Measurements from ENCODE around the gene BTBD16.

The BTBD16 gene

DNA sequence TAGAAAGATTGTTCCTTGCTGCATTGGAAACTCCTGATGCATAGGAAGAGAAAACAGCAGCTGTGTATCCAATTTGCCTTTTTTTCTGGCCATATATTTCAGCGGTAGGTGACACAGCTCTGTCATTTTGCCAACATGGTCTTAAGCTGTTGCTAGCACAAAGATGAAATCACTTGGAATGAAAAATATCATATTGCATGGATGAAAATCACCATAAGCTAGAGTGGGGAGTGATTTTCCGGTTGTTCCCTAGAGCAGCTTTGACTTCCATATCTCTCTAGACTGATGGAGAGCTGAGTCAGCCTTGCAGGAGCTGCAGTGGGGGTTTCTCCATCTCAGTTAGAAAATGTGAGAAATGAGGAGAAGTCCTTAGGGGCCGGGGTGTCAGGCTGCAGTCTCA, 38.3 kb upstream of the BTBD16 start:
- Histone ChIP-seq H2BK5ac (ENCODE audit: low read depth, low read length, poor library complexity) (no peak overlapping the region), H3K36me3 (ENCODE audit: control insufficient read depth in 1 of 2, insufficient read depth in 2 of 2, low read length in 2 of 2) (peaks cover 7 to 8% of the 10 kb centered on the region in 2 experiments), H3K79me2 (ENCODE audit: control insufficient read depth, insufficient read depth, low read length, poor library complexity) (no peaks in the 10 kb centered on the region), H4K91ac (ENCODE audit: low read depth, low read length) (no peak overlapping the region), H3K4ac (ENCODE audit: low read depth, low read length) (no peak overlapping the region), H3K4me2 (ENCODE audit: low read length) (no peak overlapping the region), H3K23ac (ENCODE audit: low read length) (no peak overlapping the region), H3K4me3 (ENCODE audit: low read depth, low read length) (no peak overlapping the region), H4K12ac (ENCODE audit: low read depth, low read length) (no peak overlapping the region), H3K14ac (ENCODE audit: low read length) (no peak overlapping the region), H3K27me3 (ENCODE audit: insufficient read depth, low read length) (no peaks in the 10 kb centered on the region), H2BK120ac (ENCODE audit: insufficient read depth, low read length, poor library complexity) (no peak overlapping the region), H3K9me3 (ENCODE audit: insufficient read depth, low read depth, low read length) (no peaks in the 10 kb centered on the region), H3K4me1 (ENCODE audit: control insufficient read depth in 1 of 2, insufficient read depth in 2 of 2, low read length in 2 of 2) (peaks cover 3 to 7% of the 10 kb centered on the region in 2 experiments), H2AFZ (ENCODE audit: insufficient read depth, low read length, poor library complexity) (no peak overlapping the region), H3K27ac (ENCODE audit: low read depth, low read length) (no peak overlapping the region), H2BK12ac (ENCODE audit: low read length) (no peak overlapping the region), H3K9ac (ENCODE audit: low read length) (no peak overlapping the region), H3K79me1 (ENCODE audit: low read length) (no peaks in the 10 kb centered on the region), H3K18ac (ENCODE audit: low read length) (no peak overlapping the region), H2AK5ac (ENCODE audit: low read length) (no peak overlapping the region), H4K8ac (ENCODE audit: low read depth, low read length) (no peak overlapping the region)
- WGBS (ENCODE audit: extremely low coverage, insufficient coverage, insufficient read length): no CpG with 5 or more reads among the region's 3 CpGs
- DNase-seq: no peak

DNA sequence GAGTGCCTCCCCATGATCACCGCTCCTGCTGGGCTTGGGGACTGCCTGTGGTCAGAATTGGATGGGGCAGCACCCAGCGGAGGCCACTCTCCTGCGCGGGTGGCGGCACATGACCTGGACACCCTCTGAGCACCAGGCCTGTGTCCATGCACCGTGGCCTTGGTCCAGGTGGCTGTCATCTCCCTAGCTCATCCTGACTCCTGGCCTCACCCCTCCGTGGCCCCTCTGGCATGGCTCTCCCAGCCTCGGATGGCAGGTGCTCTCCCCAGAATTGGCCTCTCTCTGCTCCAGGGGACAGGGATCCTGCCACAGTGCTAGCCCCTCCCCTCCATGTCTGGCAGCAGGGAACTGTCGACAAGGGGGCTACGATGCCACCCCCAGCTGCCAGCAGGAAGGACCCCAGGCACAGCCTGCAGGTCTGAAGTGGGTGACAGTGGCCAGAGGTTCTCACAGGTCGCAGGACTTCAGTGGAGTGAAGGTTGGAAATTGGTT, 37.2 kb upstream of the BTBD16 start:
- Histone ChIP-seq H3K27ac (ENCODE audit: low read depth, low read length) (no peak overlapping the region), H2AK5ac (ENCODE audit: low read length) (no peak overlapping the region), H3K18ac (ENCODE audit: low read length) (no peak overlapping the region), H2BK5ac (ENCODE audit: low read depth, low read length, poor library complexity) (no peak overlapping the region), H2BK12ac (ENCODE audit: low read length) (no peak overlapping the region), H2BK120ac (ENCODE audit: insufficient read depth, low read length, poor library complexity) (no peak overlapping the region), H4K8ac (ENCODE audit: low read depth, low read length) (no peak overlapping the region), H4K91ac (ENCODE audit: low read depth, low read length) (no peak overlapping the region), H3K9me3 (ENCODE audit: insufficient read depth, low read depth, low read length) (no peaks in the 10 kb centered on the region), H3K27me3 (ENCODE audit: insufficient read depth, low read length) (no peaks in the 10 kb centered on the region), H3K36me3 (ENCODE audit: control insufficient read depth in 1 of 2, insufficient read depth in 2 of 2, low read length in 2 of 2) (peaks cover 5 to 7% of the 10 kb centered on the region in 2 experiments), H2AFZ (ENCODE audit: insufficient read depth, low read length, poor library complexity) (peak overlapping the region; percentile 21), H4K12ac (ENCODE audit: low read depth, low read length) (no peak overlapping the region), H3K14ac (ENCODE audit: low read length) (no peak overlapping the region), H3K23ac (ENCODE audit: low read length) (no peak overlapping the region), H3K4ac (ENCODE audit: low read depth, low read length) (no peak overlapping the region), H3K9ac (ENCODE audit: low read length) (no peak overlapping the region), H3K79me2 (ENCODE audit: control insufficient read depth, insufficient read depth, low read length, poor library complexity) (no peaks in the 10 kb centered on the region), H3K79me1 (ENCODE audit: low read length) (no peaks in the 10 kb centered on the region), H3K4me2 (ENCODE audit: low read length) (no peak overlapping the region), H3K4me3 (ENCODE audit: low read depth, low read length) (no peak overlapping the region), H3K4me1 (ENCODE audit: control insufficient read depth in 1 of 2, insufficient read depth in 2 of 2, low read length in 2 of 2) (peaks cover 3 to 7% of the 10 kb centered on the region in 2 experiments)
- WGBS (ENCODE audit: extremely low coverage, insufficient coverage, insufficient read length): no CpG with 5 or more reads among the region's 11 CpGs
- no peak for DNase-seq

DNA sequence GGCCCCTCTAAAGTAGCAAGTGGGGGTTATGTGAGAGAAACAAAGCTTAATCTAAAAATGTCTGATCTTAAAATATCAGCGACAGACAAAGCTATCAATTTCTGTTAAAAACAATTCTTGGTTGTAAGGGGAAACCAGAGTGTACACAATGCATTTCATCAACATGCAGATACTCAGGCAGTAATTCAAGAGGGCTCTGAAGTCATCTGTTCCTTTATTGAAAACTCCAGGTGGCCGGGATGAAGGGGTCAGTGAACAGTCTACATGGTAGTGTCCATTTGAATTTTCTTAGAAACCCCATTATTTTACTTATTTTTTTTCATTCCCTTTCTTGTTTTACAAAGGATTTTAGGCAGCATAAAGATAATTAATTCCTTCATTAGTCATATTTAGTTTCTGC, 36.7 kb upstream of the BTBD16 start:
- Histone ChIP-seq H4K91ac (ENCODE audit: low read depth, low read length) (no peak overlapping the region), H2BK120ac (ENCODE audit: insufficient read depth, low read length, poor library complexity) (no peak overlapping the region), H3K36me3 (ENCODE audit: control insufficient read depth in 1 of 2, insufficient read depth in 2 of 2, low read length in 2 of 2) (peaks cover 5 to 7% of the 10 kb centered on the region in 2 experiments), H2BK12ac (ENCODE audit: low read length) (no peak overlapping the region), H3K18ac (ENCODE audit: low read length) (no peak overlapping the region), H2AFZ (ENCODE audit: insufficient read depth, low read length, poor library complexity) (no peak overlapping the region), H2AK5ac (ENCODE audit: low read length) (no peak overlapping the region), H3K4me3 (ENCODE audit: low read depth, low read length) (no peak overlapping the region), H3K4ac (ENCODE audit: low read depth, low read length) (no peak overlapping the region), H4K12ac (ENCODE audit: low read depth, low read length) (no peak overlapping the region), H3K79me2 (ENCODE audit: control insufficient read depth, insufficient read depth, low read length, poor library complexity) (no peaks in the 10 kb centered on the region), H3K4me2 (ENCODE audit: low read length) (no peak overlapping the region), H3K27ac (ENCODE audit: low read depth, low read length) (no peak overlapping the region), H3K4me1 (ENCODE audit: control insufficient read depth in 1 of 2, insufficient read depth in 2 of 2, low read length in 2 of 2) (peaks cover 3 to 7% of the 10 kb centered on the region in 2 experiments), H3K23ac (ENCODE audit: low read length) (no peak overlapping the region), H3K9ac (ENCODE audit: low read length) (no peak overlapping the region), H2BK5ac (ENCODE audit: low read depth, low read length, poor library complexity) (no peak overlapping the region), H3K9me3 (ENCODE audit: insufficient read depth, low read depth, low read length) (no peaks in the 10 kb centered on the region), H3K27me3 (ENCODE audit: insufficient read depth, low read length) (no peaks in the 10 kb centered on the region), H3K79me1 (ENCODE audit: low read length) (no peaks in the 10 kb centered on the region), H4K8ac (ENCODE audit: low read depth, low read length) (no peak overlapping the region), H3K14ac (ENCODE audit: low read length) (no peak overlapping the region)
- WGBS (ENCODE audit: extremely low coverage, insufficient coverage, insufficient read length): no CpG with 5 or more reads among the region's 2 CpGs
- DNase-seq: no peak

DNA sequence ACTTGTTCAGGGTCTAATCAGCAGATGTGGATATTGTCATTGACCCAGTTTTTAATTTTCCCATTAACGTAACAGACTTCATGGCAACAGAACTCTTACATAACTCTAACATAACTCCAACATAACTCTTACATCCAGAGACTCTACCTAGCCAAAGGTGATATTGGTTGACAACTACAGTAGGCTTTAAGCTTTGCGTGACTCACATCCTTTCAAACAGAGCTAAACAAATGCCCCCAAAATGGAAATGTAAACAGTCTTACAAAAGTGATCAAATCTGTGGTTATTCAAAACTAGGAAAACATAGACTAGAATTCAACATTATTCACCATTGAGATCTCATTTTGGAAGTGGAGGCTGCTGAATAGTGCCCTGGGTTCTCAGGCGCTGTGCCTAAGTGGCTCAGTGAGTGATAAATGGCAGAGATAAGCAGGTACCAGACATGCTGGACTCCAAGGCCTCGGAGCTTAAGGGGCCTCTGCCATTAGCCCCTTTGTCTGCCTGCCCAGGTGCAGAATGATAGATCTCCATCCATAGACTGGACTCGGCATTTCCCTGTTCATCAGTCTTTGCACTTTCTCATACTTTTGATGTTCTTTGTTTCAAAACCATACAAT, 34.3 kb upstream of the BTBD16 start:
- Histone ChIP-seq H3K9ac (ENCODE audit: low read length) (no peak overlapping the region), H3K14ac (ENCODE audit: low read length) (no peak overlapping the region), H4K91ac (ENCODE audit: low read depth, low read length) (no peak overlapping the region), H3K27me3 (ENCODE audit: insufficient read depth, low read length) (no peaks in the 10 kb centered on the region), H3K79me2 (ENCODE audit: control insufficient read depth, insufficient read depth, low read length, poor library complexity) (no peaks in the 10 kb centered on the region), H3K27ac (ENCODE audit: low read depth, low read length) (no peak overlapping the region), H2BK120ac (ENCODE audit: insufficient read depth, low read length, poor library complexity) (no peak overlapping the region), H4K8ac (ENCODE audit: low read depth, low read length) (no peak overlapping the region), H2AK5ac (ENCODE audit: low read length) (no peak overlapping the region), H3K79me1 (ENCODE audit: low read length) (no peaks in the 10 kb centered on the region), H3K4me1 (ENCODE audit: control insufficient read depth in 1 of 2, insufficient read depth in 2 of 2, low read length in 2 of 2) (peaks cover 3 to 7% of the 10 kb centered on the region in 2 experiments), H3K23ac (ENCODE audit: low read length) (no peak overlapping the region), H3K9me3 (ENCODE audit: insufficient read depth, low read depth, low read length) (peaks cover 1% of the 10 kb centered on the region), H3K4ac (ENCODE audit: low read depth, low read length) (no peak overlapping the region), H2BK5ac (ENCODE audit: low read depth, low read length, poor library complexity) (no peak overlapping the region), H3K18ac (ENCODE audit: low read length) (no peak overlapping the region), H3K4me2 (ENCODE audit: low read length) (no peak overlapping the region), H2BK12ac (ENCODE audit: low read length) (no peak overlapping the region), H3K36me3 (ENCODE audit: control insufficient read depth in 1 of 2, insufficient read depth in 2 of 2, low read length in 2 of 2) (peaks cover 7 to 12% of the 10 kb centered on the region in 2 experiments), H2AFZ (ENCODE audit: insufficient read depth, low read length, poor library complexity) (no peak overlapping the region), H4K12ac (ENCODE audit: low read depth, low read length) (no peak overlapping the region), H3K4me3 (ENCODE audit: low read depth, low read length) (no peak overlapping the region)
- 100% methylated on average over 1 of the region's 5 CpGs for WGBS (ENCODE audit: extremely low coverage, insufficient coverage, insufficient read length)
- DNase-seq: no peak

Data from trophoblast cell (in vitro differentiated cells and primary cell).